Measurements from ENCODE around the gene RPL41.

RPL41 gene

DNA sequence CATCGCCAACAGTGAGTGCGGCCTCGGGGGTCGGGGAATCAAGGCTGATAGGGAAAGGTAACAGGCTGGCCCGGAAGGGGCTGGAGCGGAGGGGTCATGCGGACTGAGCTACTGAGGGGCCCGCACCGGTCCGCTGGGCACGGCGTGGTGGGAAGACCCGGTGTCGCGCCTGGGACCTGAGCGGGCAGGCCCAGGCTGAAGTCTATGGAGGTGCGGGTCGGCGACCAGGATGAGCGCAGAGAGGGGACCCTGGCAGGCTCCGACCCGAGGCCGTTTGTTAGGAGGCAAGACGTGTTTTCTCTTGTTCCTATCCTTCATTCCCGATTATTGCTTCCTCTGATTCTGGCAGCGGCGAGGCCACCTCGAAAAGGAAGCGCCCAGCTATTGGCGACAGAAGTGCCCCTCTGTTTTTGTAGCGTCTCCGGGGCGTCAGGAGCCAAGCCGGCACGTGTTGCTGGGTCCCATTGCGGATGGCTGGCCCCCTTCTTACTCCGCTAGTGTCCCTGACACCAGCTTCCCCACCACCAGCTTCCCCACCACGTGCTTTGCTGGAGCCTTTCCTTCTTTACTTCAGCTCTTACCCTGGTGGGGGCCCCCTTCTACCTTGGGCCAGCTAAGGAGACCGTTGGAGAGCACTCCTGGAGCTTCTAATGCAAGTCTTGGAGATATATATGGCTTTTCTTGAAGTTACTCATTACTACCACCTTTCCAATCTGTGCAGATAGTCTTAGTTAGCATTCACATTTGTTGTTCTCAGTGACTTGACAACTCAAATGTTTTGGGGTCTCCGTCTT lies 11.4 kb upstream of the RPL41 start (continued):
- no peak for TF ChIP-seq ZNF510 (tag by site-specific recombination; IDR thresholded peaks at IDR 0.05; ENCODE audit: insufficient replicate concordance)
- peak; percentile 83 for TF ChIP-seq ZNF223 (tag by site-specific recombination; IDR thresholded peaks at IDR 0.05)
- TF ChIP-seq ZNF391 (tag by site-specific recombination; IDR thresholded peaks at IDR 0.05; ENCODE audit: borderline replicate concordance, low read depth), result 0 out of 2 replicates have a peak, but pooled peaks have one; percentile 87
- no peak for TF ChIP-seq ZNF529 (tag by site-specific recombination; IDR thresholded peaks at IDR 0.05; ENCODE audit: insufficient replicate concordance)
- TF ChIP-seq, protein P1, sequence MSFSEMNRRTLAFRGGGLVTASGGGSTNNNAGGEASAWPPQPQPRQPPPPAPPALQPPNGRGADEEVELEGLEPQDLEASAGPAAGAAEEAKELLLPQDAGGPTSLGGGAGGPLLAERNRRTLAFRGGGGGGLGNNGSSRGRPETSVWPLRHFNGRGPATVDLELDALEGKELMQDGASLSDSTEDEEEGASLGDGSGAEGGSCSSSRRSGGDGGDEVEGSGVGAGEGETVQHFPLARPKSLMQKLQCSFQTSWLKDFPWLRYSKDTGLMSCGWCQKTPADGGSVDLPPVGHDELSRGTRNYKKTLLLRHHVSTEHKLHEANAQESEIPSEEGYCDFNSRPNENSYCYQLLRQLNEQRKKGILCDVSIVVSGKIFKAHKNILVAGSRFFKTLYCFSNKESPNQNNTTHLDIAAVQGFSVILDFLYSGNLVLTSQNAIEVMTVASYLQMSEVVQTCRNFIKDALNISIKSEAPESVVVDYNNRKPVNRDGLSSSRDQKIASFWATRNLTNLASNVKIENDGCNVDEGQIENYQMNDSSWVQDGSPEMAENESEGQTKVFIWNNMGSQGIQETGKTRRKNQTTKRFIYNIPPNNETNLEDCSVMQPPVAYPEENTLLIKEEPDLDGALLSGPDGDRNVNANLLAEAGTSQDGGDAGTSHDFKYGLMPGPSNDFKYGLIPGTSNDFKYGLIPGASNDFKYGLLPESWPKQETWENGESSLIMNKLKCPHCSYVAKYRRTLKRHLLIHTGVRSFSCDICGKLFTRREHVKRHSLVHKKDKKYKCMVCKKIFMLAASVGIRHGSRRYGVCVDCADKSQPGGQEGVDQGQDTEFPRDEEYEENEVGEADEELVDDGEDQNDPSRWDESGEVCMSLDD (tag by site-specific recombination; IDR thresholded peaks at IDR 0.05), result peak; percentile 62; the same call in 1 of the 2 replicates
- TF ChIP-seq KLF16 (tag by site-specific recombination; IDR thresholded peaks at IDR 0.05), result peak; percentile 46; the same call in 1 of the 2 replicates
- TF ChIP-seq ZNF76 (tag by site-specific recombination; IDR thresholded peaks at IDR 0.05; ENCODE audit: borderline replicate concordance, low read depth), result no peak
- TF ChIP-seq YY1 (tag by site-specific recombination; IDR thresholded peaks at IDR 0.05), result no peak
- TF ChIP-seq ZNF155 (tag by site-specific recombination; IDR thresholded peaks at IDR 0.05), result no peak
- TF ChIP-seq ZNF560 (tag by site-specific recombination; IDR thresholded peaks at IDR 0.05; ENCODE audit: borderline replicate concordance), result no peak
- TF ChIP-seq OVOL3 (tag by site-specific recombination; IDR thresholded peaks at IDR 0.05), result no peak
- TF ChIP-seq ZNF19 (tag by site-specific recombination; IDR thresholded peaks at IDR 0.05; ENCODE audit: low read depth), result no peak
- TF ChIP-seq, protein P2, sequence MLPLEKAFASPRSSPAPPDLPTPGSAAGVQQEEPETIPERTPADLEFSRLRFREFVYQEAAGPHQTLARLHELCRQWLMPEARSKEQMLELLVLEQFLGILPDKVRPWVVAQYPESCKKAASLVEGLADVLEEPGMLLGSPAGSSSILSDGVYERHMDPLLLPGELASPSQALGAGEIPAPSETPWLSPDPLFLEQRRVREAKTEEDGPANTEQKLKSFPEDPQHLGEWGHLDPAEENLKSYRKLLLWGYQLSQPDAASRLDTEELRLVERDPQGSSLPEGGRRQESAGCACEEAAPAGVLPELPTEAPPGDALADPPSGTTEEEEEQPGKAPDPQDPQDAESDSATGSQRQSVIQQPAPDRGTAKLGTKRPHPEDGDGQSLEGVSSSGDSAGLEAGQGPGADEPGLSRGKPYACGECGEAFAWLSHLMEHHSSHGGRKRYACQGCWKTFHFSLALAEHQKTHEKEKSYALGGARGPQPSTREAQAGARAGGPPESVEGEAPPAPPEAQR (tag by site-specific recombination; IDR thresholded peaks at IDR 0.05), result no peak
- TF ChIP-seq SCRT2 (tag by site-specific recombination; IDR thresholded peaks at IDR 0.05), result peak; percentile 75
- TF ChIP-seq ZNF214 (tag by site-specific recombination; IDR thresholded peaks at IDR 0.05; ENCODE audit: borderline replicate concordance), result no peak
- TF ChIP-seq REPIN1 (tag by site-specific recombination; IDR thresholded peaks at IDR 0.05; ENCODE audit: low read depth), result no peak
- TF ChIP-seq, protein P3, sequence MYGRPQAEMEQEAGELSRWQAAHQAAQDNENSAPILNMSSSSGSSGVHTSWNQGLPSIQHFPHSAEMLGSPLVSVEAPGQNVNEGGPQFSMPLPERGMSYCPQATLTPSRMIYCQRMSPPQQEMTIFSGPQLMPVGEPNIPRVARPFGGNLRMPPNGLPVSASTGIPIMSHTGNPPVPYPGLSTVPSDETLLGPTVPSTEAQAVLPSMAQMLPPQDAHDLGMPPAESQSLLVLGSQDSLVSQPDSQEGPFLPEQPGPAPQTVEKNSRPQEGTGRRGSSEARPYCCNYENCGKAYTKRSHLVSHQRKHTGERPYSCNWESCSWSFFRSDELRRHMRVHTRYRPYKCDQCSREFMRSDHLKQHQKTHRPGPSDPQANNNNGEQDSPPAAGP (tag by site-specific recombination; IDR thresholded peaks at IDR 0.05), result no peak
- TF ChIP-seq, protein P4, sequence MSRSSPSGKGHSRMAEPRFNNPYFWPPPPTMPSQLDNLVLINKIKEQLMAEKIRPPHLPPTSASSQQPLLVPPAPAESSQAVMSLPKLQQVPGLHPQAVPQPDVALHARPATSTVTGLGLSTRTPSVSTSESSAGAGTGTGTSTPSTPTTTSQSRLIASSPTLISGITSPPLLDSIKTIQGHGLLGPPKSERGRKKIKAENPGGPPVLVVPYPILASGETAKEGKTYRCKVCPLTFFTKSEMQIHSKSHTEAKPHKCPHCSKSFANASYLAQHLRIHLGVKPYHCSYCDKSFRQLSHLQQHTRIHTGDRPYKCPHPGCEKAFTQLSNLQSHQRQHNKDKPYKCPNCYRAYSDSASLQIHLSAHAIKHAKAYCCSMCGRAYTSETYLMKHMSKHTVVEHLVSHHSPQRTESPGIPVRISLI (tag by site-specific recombination; IDR thresholded peaks at IDR 0.05), result no peak
- no peak for TF ChIP-seq ZBTB48 (tag by site-specific recombination; IDR thresholded peaks at IDR 0.05)
- no peak for TF ChIP-seq ZSCAN16 (tag by site-specific recombination; IDR thresholded peaks at IDR 0.05)
- no peak for TF ChIP-seq ZNF791 (tag by site-specific recombination; IDR thresholded peaks at IDR 0.05)
- TF ChIP-seq ZNF335 (tag by site-specific recombination; conservative IDR thresholded peaks at IDR 0.05), result peak; percentile 98
- no peak for TF ChIP-seq ZNF629 (tag by site-specific recombination; IDR thresholded peaks at IDR 0.05)
- no peak for TF ChIP-seq ZNF677 (tag by site-specific recombination; IDR thresholded peaks at IDR 0.05)
- TF ChIP-seq PRDM1 (tag by site-specific recombination; IDR thresholded peaks at IDR 0.05), result 0 out of 2 replicates have a peak, but pooled peaks have one; percentile 4
- TF ChIP-seq IKZF3 (tag by site-specific recombination; IDR thresholded peaks at IDR 0.05), result no peak; the same call in 1 of the 2 replicates
- TF ChIP-seq, protein P5, sequence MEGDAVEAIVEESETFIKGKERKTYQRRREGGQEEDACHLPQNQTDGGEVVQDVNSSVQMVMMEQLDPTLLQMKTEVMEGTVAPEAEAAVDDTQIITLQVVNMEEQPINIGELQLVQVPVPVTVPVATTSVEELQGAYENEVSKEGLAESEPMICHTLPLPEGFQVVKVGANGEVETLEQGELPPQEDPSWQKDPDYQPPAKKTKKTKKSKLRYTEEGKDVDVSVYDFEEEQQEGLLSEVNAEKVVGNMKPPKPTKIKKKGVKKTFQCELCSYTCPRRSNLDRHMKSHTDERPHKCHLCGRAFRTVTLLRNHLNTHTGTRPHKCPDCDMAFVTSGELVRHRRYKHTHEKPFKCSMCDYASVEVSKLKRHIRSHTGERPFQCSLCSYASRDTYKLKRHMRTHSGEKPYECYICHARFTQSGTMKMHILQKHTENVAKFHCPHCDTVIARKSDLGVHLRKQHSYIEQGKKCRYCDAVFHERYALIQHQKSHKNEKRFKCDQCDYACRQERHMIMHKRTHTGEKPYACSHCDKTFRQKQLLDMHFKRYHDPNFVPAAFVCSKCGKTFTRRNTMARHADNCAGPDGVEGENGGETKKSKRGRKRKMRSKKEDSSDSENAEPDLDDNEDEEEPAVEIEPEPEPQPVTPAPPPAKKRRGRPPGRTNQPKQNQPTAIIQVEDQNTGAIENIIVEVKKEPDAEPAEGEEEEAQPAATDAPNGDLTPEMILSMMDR (tag by site-specific recombination; IDR thresholded peaks at IDR 0.05), result 0 out of 2 replicates have a peak, but pooled peaks have one; percentile 20
- TF ChIP-seq BCL11B (tag by site-specific recombination; IDR thresholded peaks at IDR 0.05; ENCODE audit: low read depth), result no peak
- TF ChIP-seq ZNF24 (tag by site-specific recombination; IDR thresholded peaks at IDR 0.05), result 0 out of 2 replicates have a peak, but pooled peaks have one; percentile 17

Measured in HEK293 (cell line).